Measurements from ENCODE around the gene GREB1.

GRCh38 chr2:11532416-11533055, 1.3 kb upstream of the GREB1 start:
- TF ChIP-seq CTCF (IDR thresholded peaks at IDR 0.05; ENCODE audit: poor library complexity) (no peak), EZH2 (IDR thresholded peaks at IDR 0.05; ENCODE audit: borderline replicate concordance) (no peak), EZH2phosphoT487 (IDR thresholded peaks at IDR 0.05; ENCODE audit: low read depth, severe bottlenecking, unreplicated experiment) (no peak)

Measured in hepatocyte (in vitro differentiated cells).